CD4-positive, alpha-beta T cell (primary cell): Measurements from ENCODE around the gene CMSS1. TPM values are rescaled to one million over a fixed set of nuclear protein-coding genes. Genes with fewer than 3 reads are reported as not detected.

ENCODE experiments used
- ATAC-seq: fragments of 200-7000 bp; cut with Tn5 transposase; one replicate; pipeline ENCODE4 v1.10.0; 2022; ENCODE audit warnings: mild to moderate bottlenecking; ENCODE audit not compliant: poor library complexity
- CTCF ChIA-PET: fragments of 350-600 bp; sonication (Branson Sonifier 250); formaldehyde crosslinking; loops from one replicate; lab custom pipeline; 2021; ENCODE audit warnings: antibody characterized with exemption, inconsistent platforms; lab: Charles Lee
- POLR2A ChIA-PET: fragments of 350-600 bp; sonication (Branson Sonifier 250); formaldehyde crosslinking; loops from one replicate; lab custom pipeline; 2021; ENCODE audit warnings: antibody characterized with exemption, inconsistent platforms; lab: Charles Lee
- DNase-seq, 14 experiments: peaks; one replicate each; pipeline ENCODE4 v3.0.0-alpha.2; 2013 to 2020; ENCODE audit warnings: mixed read lengths in 2 of 14
- H3K27ac ChIP-seq, 2 donors: one replicate each; pipeline versions ENCODE4 v1.5.1 to v1.7.0; 2013; ENCODE audit warnings: low read length in 2 of 2, low read depth in 1 of 2, mild to moderate bottlenecking in 1 of 2
- H3K27me3 ChIP-seq, 2 experiments: 1 replicate in 1 of 2; 2 replicates in 1 of 2; pipeline versions ENCODE4 v1.6.1 to v1.7.0; 2013; ENCODE audit warnings: low read length in 2 of 2, control low read depth in 1 of 2, mild to moderate bottlenecking in 1 of 2, moderate library complexity in 1 of 2; ENCODE audit not compliant: insufficient read depth in 2 of 2, control insufficient read depth in 1 of 2
- H3K36me3 ChIP-seq: one replicate; pipeline ENCODE4 v1.6.1; 2013; ENCODE audit warnings: low read length, control low read depth; ENCODE audit not compliant: insufficient read depth
- H3K4me1 ChIP-seq: one replicate; pipeline ENCODE4 v1.6.1; 2013; ENCODE audit warnings: low read length, control low read depth; ENCODE audit not compliant: insufficient read depth
- H3K4me3 ChIP-seq: one replicate; pipeline ENCODE4 v1.5.1; 2013; ENCODE audit warnings: mild to moderate bottlenecking, low read length, moderate library complexity
- H3K9me3 ChIP-seq, 2 experiments: 1 replicate in 1 of 2; 2 replicates in 1 of 2; pipeline versions ENCODE4 v1.6.1 to v1.7.0; 2013; ENCODE audit warnings: low read length in 2 of 2, mild to moderate bottlenecking in 2 of 2, control low read depth in 1 of 2, moderate library complexity in 1 of 2; ENCODE audit not compliant: control insufficient read depth in 1 of 2, insufficient read depth in 1 of 2
- H3K27ac Mint-ChIP-seq: one replicate; pipeline ENCODE4 v1.8.0; 2020; ENCODE audit warnings: mixed read lengths
- H3K27me3 Mint-ChIP-seq: one replicate; pipeline ENCODE4 v1.8.0; 2021; ENCODE audit warnings: mixed read lengths
- H3K36me3 Mint-ChIP-seq: one replicate; pipeline ENCODE4 v1.8.0; 2021; ENCODE audit warnings: low read depth, mixed read lengths
- H3K4me1 Mint-ChIP-seq: one replicate; pipeline ENCODE4 v1.8.0; 2021; ENCODE audit warnings: low read depth, mixed read lengths
- H3K4me3 Mint-ChIP-seq: one replicate; pipeline ENCODE4 v1.8.0; 2020; ENCODE audit warnings: mild to moderate bottlenecking, mixed read lengths
- H3K9me3 Mint-ChIP-seq: one replicate; pipeline ENCODE4 v1.8.0; 2020; ENCODE audit warnings: mixed read lengths
- CTCF ChIP-seq: fragments of 200-600 bp; IDR thresholded peaks from one replicate; pipeline ENCODE4 v1.8.0; 2022; ENCODE audit warnings: antibody characterized with exemption, mild to moderate bottlenecking
- intact Hi-C, 2 experiments: fragments of 100-400 bp; cut with DNase I in 1 of 2; cut with micrococcal nuclease in 1 of 2; formaldehyde crosslinking; loops; one replicate each; pipeline versions ENCODE4 v1.15.1 to v1.9.0; 2023 to 2025; cut with DNase I, micrococcal nuclease
- total RNA-seq, 174 experiments: library from RNA in 2 of 174; stranded (reverse) in 2 of 174; gene quantifications; one replicate each; pipeline ENCODE4 v1.2.3 and lab custom pipeline; 2021 to 2026

CMSS1 gene
- total RNA-seq, 2 experiments from 2014 or later = 12.2 TPM

GRCh38 chr3:99825004-99825640, 7.5 kb downstream of the CMSS1 start:
- Histone ChIP-seq H3K4me1 (no peaks in the 10 kb centered on the region), H3K27me3 (no peaks in the 10 kb centered on the region), H3K36me3 (no peaks in the 10 kb centered on the region), H3K9me3 (no peaks in the 10 kb centered on the region), H3K27ac (no peak overlapping the region), H3K4me3 (no peak overlapping the region)
- H3K4me3 Mint-ChIP-seq = no peak overlapping the region
- CTCF ChIA-PET = interaction anchor here (1.7 to 2.0 kb wide), 2 partner anchors 15 to 17 kb away, joined by 4 to 6 read pairs; no protein-coding TSS in a partner anchor
- no peaks in the 10 kb centered on the region for H3K9me3 Mint-ChIP-seq
- ATAC-seq (no peak), DNase-seq (no peak)
- intact Hi-C loops = no loop called here
- POLR2A ChIA-PET = no interaction called here
- peaks cover 27% of the 10 kb centered on the region for H3K4me1 Mint-ChIP-seq
- H3K27ac Mint-ChIP-seq = no peak overlapping the region
- no peaks in the 10 kb centered on the region for H3K27me3 Mint-ChIP-seq
- TF ChIP-seq CTCF = no peak
- peaks cover 5% of the 10 kb centered on the region for H3K36me3 Mint-ChIP-seq

GRCh38 chr3:99829844-99830243, 12.2 kb downstream of the CMSS1 start:
- POLR2A ChIA-PET = no interaction called here
- Mint-ChIP-seq H3K27me3 (no peaks in the 10 kb centered on the region), H3K4me3 (no peak overlapping the region), H3K27ac (no peak overlapping the region), H3K4me1 (peaks cover 5% of the 10 kb centered on the region), H3K9me3 (no peaks in the 10 kb centered on the region), H3K36me3 (no peaks in the 10 kb centered on the region)
- ATAC-seq (no peak), DNase-seq (no peak)
- H3K27me3 ChIP-seq = no peaks in the 10 kb centered on the region
- H3K4me1 ChIP-seq = no peaks in the 10 kb centered on the region
- no peak overlapping the region for H3K4me3 ChIP-seq
- H3K27ac ChIP-seq = no peak overlapping the region
- intact Hi-C loops = loop anchor here in 1 of 2 experiments (10.0 kb wide), 1 partner anchor 235 kb away; no protein-coding TSS in a partner anchor
- no peak for TF ChIP-seq CTCF
- CTCF ChIA-PET = interaction anchor here (1.7 kb wide), 1 partner anchor 760 kb away, joined by 4 read pairs; no protein-coding TSS in a partner anchor
- H3K36me3 ChIP-seq = no peaks in the 10 kb centered on the region
- H3K9me3 ChIP-seq = no peaks in the 10 kb centered on the region

- no peaks in the 10 kb centered on the region for H3K4me1 ChIP-seq
- DNase-seq = no peak
- no peak for TF ChIP-seq CTCF
- Mint-ChIP-seq H3K27ac (no peak overlapping the region), H3K9me3 (no peaks in the 10 kb centered on the region), H3K36me3 (no peaks in the 10 kb centered on the region), H3K4me1 (no peaks in the 10 kb centered on the region), H3K27me3 (no peaks in the 10 kb centered on the region), H3K4me3 (no peak overlapping the region)
- intact Hi-C loops = loop anchor here (1.0 to 10.0 kb wide), 4 partner anchors 231 to 760 kb away; no protein-coding TSS in a partner anchor
- H3K4me3 ChIP-seq = no peak overlapping the region
- H3K9me3 ChIP-seq = no peaks in the 10 kb centered on the region
- H3K27me3 ChIP-seq = no peaks in the 10 kb centered on the region
- H3K36me3 ChIP-seq = no peaks in the 10 kb centered on the region
- no peak for ATAC-seq
- H3K27ac ChIP-seq = no peak overlapping the region
- CTCF ChIA-PET = no interaction called here
- POLR2A ChIA-PET = interaction anchor here (0.9 kb wide), 1 partner anchor 17 kb away, joined by 3 read pairs; no protein-coding TSS in a partner anchor
Observed at GRCh38 chr3:99833617-99834205, 16.0 kb downstream of the CMSS1 start.
